Stimulated activated CD8-positive, alpha-beta memory T cell treated with anti-CD3 and anti-CD28 coated beads, Interleukin-15, amount 100 ng/mL, for 48 hours (primary cell): ENCODE data around the gene RPUSD2.

Experiments used
- DNase-seq, 2 donors: peaks; one replicate each; pipeline ENCODE4 v3.0.0-alpha.2; 2020; ENCODE audit warnings: low read depth in 2 of 2

The RPUSD2 gene

DNA sequence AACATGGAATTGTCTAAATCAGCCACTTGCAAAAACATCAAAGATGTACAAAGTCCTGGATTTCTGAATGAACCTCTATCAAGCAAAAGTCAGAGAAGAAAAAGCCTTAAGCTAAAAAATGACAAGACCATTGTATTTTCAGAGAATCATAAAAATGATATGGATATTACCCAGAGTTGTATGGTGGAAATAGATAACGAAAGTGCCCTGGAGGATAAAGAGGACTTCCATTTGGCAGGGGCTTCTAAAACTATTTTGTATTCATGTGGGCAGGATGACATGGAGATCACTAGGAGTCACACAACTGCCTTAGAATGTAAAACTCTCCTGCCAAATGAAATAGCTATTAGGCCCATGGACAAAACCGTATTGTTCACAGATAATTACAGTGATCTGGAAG is 54.3 kb downstream of the RPUSD2 start:
- no peak for DNase-seq
